Right atrium auricular region (tissue), 2 donors: ENCODE data around the gene GPR37L1. TPM values are rescaled to one million over a fixed set of nuclear protein-coding genes. Genes with fewer than 3 reads are reported as not detected.
A peak's percentile ranks its signal among the peaks of the same experiment; 100 is the strongest.
"Not testable (repeated sequence)": the region's sequence is repeated elsewhere in the genome, so short reads cannot be mapped to it uniquely, and the experiment has no call there.

Experiments
- DNase-seq: peaks from one replicate; pipeline ENCODE4 v3.0.0-alpha.2; 2019; ENCODE audit warnings: low spot score
- H3K27ac ChIP-seq, 2 donors: fragments of 200-600 bp; sonication (generic); 1 replicate in 1 of 2; 2 replicates in 1 of 2; pipeline ENCODE4 v1.5.1; 2016 to 2019
- H3K27me3 ChIP-seq, 2 donors: fragments of 200-600 bp; sonication (generic); one replicate each; pipeline versions ENCODE4 v1.5.1 to v1.6.0; 2017 to 2019
- H3K36me3 ChIP-seq: fragments of 200-600 bp; sonication (generic); one replicate; pipeline ENCODE4 v1.5.1; 2016
- H3K4me1 ChIP-seq, 2 donors: fragments of 200-600 bp; sonication (generic); one replicate each; pipeline versions ENCODE4 v1.5.1 to v1.6.0; 2017 to 2019
- H3K4me3 ChIP-seq, 2 donors: fragments of 200-600 bp; sonication (generic); 1 replicate in 1 of 2; 2 replicates in 1 of 2; pipeline ENCODE4 v1.5.1; 2017 to 2019; ENCODE audit warnings: mild to moderate bottlenecking in 1 of 2, moderate library complexity in 1 of 2
- H3K9me3 ChIP-seq, 2 donors: fragments of 200-600 bp; sonication (generic); one replicate each; pipeline ENCODE4 v1.5.1; 2019
- total RNA-seq, 2 donors: library from RNA; depleted of rRNA; stranded (reverse); fragments of >200 nt; gene quantifications; one replicate each; pipeline ENCODE4 v1.1.0, GENCODE V29; 2016
- TF ChIP-seq, protein P1 (sequence below), 2 donors: fragments of 200-600 bp; sonication (generic); IDR thresholded peaks; one replicate each; pipeline ENCODE4 v1.5.1; 2019; ENCODE audit warnings: antibody characterized with exemption in 2 of 2

The GPR37L1 gene
- total RNA-seq, 2 donors from 2014 or later, result 0.07 TPM; not detected in 1

- peak overlapping the region; percentile 89 to 94 for H3K27ac ChIP-seq
- no peaks in the 10 kb centered on the region for H3K27me3 ChIP-seq
- H3K4me1 ChIP-seq, result peaks cover 0 to 28% of the 10 kb centered on the region in 2 donors
- no peaks in the 10 kb centered on the region for H3K36me3 ChIP-seq
- peak overlapping the region; percentile 90 to 98 for H3K4me3 ChIP-seq
- H3K9me3 ChIP-seq, result no peaks in the 10 kb centered on the region
- DNase-seq, result peak; percentile 77
- TF ChIP-seq, protein P1, sequence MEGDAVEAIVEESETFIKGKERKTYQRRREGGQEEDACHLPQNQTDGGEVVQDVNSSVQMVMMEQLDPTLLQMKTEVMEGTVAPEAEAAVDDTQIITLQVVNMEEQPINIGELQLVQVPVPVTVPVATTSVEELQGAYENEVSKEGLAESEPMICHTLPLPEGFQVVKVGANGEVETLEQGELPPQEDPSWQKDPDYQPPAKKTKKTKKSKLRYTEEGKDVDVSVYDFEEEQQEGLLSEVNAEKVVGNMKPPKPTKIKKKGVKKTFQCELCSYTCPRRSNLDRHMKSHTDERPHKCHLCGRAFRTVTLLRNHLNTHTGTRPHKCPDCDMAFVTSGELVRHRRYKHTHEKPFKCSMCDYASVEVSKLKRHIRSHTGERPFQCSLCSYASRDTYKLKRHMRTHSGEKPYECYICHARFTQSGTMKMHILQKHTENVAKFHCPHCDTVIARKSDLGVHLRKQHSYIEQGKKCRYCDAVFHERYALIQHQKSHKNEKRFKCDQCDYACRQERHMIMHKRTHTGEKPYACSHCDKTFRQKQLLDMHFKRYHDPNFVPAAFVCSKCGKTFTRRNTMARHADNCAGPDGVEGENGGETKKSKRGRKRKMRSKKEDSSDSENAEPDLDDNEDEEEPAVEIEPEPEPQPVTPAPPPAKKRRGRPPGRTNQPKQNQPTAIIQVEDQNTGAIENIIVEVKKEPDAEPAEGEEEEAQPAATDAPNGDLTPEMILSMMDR (IDR thresholded peaks at IDR 0.05), result no peak
These were observed 20.5 kb downstream of the GPR37L1 start for GRCh38 chr1:202143011-202143767.

- Histone ChIP-seq H3K4me1 (peaks cover 0 to 28% of the 10 kb centered on the region in 2 donors), H3K27ac (peak overlapping the region; percentile 89 to 94), H3K36me3 (no peaks in the 10 kb centered on the region), H3K27me3 (no peaks in the 10 kb centered on the region), H3K9me3 (no peaks in the 10 kb centered on the region), H3K4me3 (peak overlapping the region; percentile 90 to 98)
- TF ChIP-seq, protein P1 (IDR thresholded peaks at IDR 0.05), result no peak
- DNase-seq, result no peak
These were observed 21.2 kb downstream of the GPR37L1 start for GRCh38 chr1:202143768-202144401.

GRCh38 chr1:202144402-202145067 lies 21.8 kb downstream of the GPR37L1 start, which contains the start of gene ARL8A:
ARL8A (minus strand) TSS chr1:202144737; CDS start chr1:202144572, 165 bp downstream.
- DNase-seq, result peak; percentile 72
- Histone ChIP-seq H3K36me3 (no peaks in the 10 kb centered on the region), H3K4me1 (peaks cover 0 to 28% of the 10 kb centered on the region in 2 donors), H3K9me3 (no peaks in the 10 kb centered on the region), H3K27me3 (no peaks in the 10 kb centered on the region), H3K4me3 (peak within 1 kb of the TSS; percentile 90 to 98), H3K27ac (peak within 1 kb of the TSS; percentile 89 to 94)
- TF ChIP-seq, protein P1 (IDR thresholded peaks at IDR 0.05), result no peak

DNA sequence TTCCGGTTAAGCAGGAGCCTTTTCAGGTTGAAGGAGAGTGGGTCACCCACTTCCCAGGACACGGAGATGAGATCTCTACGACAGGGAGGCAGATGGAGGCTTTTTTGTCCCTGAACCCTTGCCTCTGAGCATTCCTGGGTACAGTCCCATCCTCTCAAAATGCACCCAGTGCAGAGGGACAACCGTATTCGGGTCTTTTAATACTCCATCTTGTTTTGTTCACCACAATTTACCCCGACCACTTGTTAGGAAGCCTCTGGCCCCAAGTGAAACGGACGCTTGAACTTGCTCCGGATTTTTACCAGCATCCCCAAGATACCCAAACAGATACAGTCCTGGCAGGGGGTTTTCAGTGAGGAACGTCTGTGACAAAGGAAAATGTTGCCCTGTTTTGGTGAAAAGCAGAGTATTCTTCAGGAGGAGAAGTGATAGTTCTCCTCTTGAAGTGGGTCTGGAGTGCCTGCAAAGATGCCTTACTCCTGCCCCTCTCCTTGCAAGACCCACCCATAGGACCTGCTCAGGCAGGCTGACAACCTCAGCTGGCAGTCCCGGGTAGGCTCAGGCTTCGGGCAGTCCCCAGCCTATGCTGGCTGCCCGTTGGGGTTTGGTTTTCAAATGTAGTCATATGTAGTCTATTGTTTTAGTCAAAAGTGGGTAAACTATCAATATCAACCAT lies 22.5 kb downstream of the GPR37L1 start:
- no peak for DNase-seq
- Histone ChIP-seq H3K27me3 (no peaks in the 10 kb centered on the region), H3K4me3 (peak overlapping the region; percentile 90 to 98), H3K9me3 (no peaks in the 10 kb centered on the region), H3K4me1 (peaks cover 0 to 28% of the 10 kb centered on the region in 2 donors), H3K27ac (peak overlapping the region; percentile 89 to 94), H3K36me3 (no peaks in the 10 kb centered on the region)
- TF ChIP-seq, protein P1 (IDR thresholded peaks at IDR 0.05), result peak in 1 of 2 donors; percentile 10

DNA sequence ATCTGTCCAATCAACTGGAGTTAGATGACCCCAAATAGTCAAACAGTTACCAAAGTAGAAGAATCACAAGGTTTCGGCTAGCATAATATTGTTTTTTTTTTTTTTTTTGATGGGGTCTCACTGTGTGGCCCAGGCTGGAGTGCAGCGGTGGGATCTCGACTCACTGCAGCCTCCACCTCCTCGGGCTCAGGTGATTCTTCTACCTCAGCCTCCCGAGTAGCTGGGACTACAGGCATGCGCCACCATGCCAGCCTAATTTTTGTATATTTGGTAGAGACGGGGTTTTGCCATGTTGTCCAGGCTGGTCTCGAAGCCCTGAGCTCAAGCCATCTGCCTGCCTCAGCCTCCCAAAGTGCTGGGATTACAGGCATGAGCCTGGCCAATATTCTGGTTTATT lies 23.0 kb downstream of the GPR37L1 start:
- H3K27me3 ChIP-seq, DNase-seq, H3K36me3 ChIP-seq, H3K4me3 ChIP-seq, H3K9me3 ChIP-seq: not testable (repeated sequence)
- peaks cover 0 to 28% of the 10 kb centered on the region in 2 donors for H3K4me1 ChIP-seq
- H3K27ac ChIP-seq, result peak overlapping the region in 1 of 2 donors; percentile 94
